UCSD-AML1 (cell line): ENCODE results near the gene ARID1B.

Experiments
- DNase-seq: peaks from one replicate; lab custom pipeline; 2025; ENCODE audit not compliant: unreplicated experiment; lab: John Stamatoyannopoulos, UW

The ARID1B gene

GRCh38 chr6:156901309-156902019 is 124.3 kb downstream of the ARID1B start:
- no peak for DNase-seq

GRCh38 chr6:156902782-156903181 is 125.6 kb downstream of the ARID1B start:
- DNase-seq, result no peak

- no peak for DNase-seq
Observed at GRCh38 chr6:156904176-156904967, 127.2 kb downstream of the ARID1B start.

GRCh38 chr6:156905801-156906200 is 128.6 kb downstream of the ARID1B start:
- no peak for DNase-seq

- DNase-seq, result no peak
Observed at GRCh38 chr6:156906451-156906850, 129.3 kb downstream of the ARID1B start.

GRCh38 chr6:156909212-156910010 is 132.2 kb downstream of the ARID1B start:
- DNase-seq, result no peak

- no peak for DNase-seq
Observed at GRCh38 chr6:156910011-156910334, 132.8 kb downstream of the ARID1B start.

GRCh38 chr6:156910938-156911337 is 133.8 kb downstream of the ARID1B start:
- no peak for DNase-seq

- DNase-seq, result no peak
Observed at GRCh38 chr6:156911581-156911980, 134.4 kb downstream of the ARID1B start.

GRCh38 chr6:156912431-156912830 is 135.3 kb downstream of the ARID1B start:
- DNase-seq, result no peak

- DNase-seq, result no peak
Observed at GRCh38 chr6:156914181-156914580, 137.0 kb downstream of the ARID1B start.

- DNase-seq, result no peak
Observed at GRCh38 chr6:156916130-156916801, 139.1 kb downstream of the ARID1B start.

- DNase-seq, result no peak
Observed at GRCh38 chr6:156917213-156917612, 140.0 kb downstream of the ARID1B start.

- no peak for DNase-seq
Observed at GRCh38 chr6:156918647-156919046, 141.5 kb downstream of the ARID1B start.

GRCh38 chr6:156919370-156919769 is 142.2 kb downstream of the ARID1B start:
- DNase-seq, result no peak

- DNase-seq, result no peak
Observed at GRCh38 chr6:156919814-156920369, 142.7 kb downstream of the ARID1B start.

- DNase-seq, result no peak
Observed at GRCh38 chr6:156924246-156924645, 147.1 kb downstream of the ARID1B start.

GRCh38 chr6:156925026-156925425 is 147.8 kb downstream of the ARID1B start:
- no peak for DNase-seq

GRCh38 chr6:156925718-156926607 is 148.8 kb downstream of the ARID1B start:
- no peak for DNase-seq

- DNase-seq, result no peak
Observed at GRCh38 chr6:156928126-156928525, 150.9 kb downstream of the ARID1B start.
